VCaP (cell line): ENCODE results near the gene TREML1.

Experiments
- H3K27ac ChIP-seq: fragments of 450-650 bp; 2 replicates; pipeline ENCODE4 v1.5.1; 2017
- CTCF ChIP-seq: fragments of 450-650 bp; conservative IDR thresholded peaks from 2 replicates; pipeline ENCODE4 v1.5.1; 2017; ENCODE audit warnings: mild to moderate bottlenecking, moderate library complexity

The TREML1 gene

GRCh38 chr6:41156771-41157170 is 2.6 kb upstream of the TREML1 start:
- no peak overlapping the region for H3K27ac ChIP-seq
- no peak for TF ChIP-seq CTCF

DNA sequence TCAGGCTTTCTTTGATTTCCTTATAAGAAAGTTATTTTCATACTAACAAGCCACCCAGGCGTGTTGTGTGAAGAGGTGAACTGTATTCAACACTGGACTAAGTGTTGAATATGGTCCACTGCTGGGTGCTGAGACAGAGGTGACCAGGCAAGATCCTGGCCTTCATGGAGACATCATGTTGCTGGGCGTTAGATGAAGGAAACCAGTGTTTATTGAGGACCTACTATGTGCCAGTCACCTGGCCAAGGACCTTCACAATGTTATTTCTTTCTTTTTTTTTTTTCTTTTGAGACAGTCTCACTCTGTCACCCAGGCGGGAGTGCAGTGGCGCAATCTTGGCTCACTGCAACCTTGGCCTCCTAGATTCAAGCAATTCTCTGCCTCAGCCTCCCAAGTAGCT is 1.9 kb upstream of the TREML1 start:
- TF ChIP-seq CTCF = no peak
- no peak overlapping the region for H3K27ac ChIP-seq

GRCh38 chr6:41155132-41155805 is 1.1 kb upstream of the TREML1 start:
- no peak for TF ChIP-seq CTCF
- H3K27ac ChIP-seq = no peak overlapping the region

GRCh38 chr6:41153451-41153850 is 696 bp downstream of the TREML1 start:
- no peak for TF ChIP-seq CTCF
- no peak overlapping the region for H3K27ac ChIP-seq

- TF ChIP-seq CTCF = no peak
- no peak overlapping the region for H3K27ac ChIP-seq
These were observed 3.5 kb downstream of the TREML1 start for GRCh38 chr6:41150671-41151070.

- no peak overlapping the region for H3K27ac ChIP-seq
These were observed 6.2 kb downstream of the TREML1 start for GRCh38 chr6:41147917-41148316.

DNA sequence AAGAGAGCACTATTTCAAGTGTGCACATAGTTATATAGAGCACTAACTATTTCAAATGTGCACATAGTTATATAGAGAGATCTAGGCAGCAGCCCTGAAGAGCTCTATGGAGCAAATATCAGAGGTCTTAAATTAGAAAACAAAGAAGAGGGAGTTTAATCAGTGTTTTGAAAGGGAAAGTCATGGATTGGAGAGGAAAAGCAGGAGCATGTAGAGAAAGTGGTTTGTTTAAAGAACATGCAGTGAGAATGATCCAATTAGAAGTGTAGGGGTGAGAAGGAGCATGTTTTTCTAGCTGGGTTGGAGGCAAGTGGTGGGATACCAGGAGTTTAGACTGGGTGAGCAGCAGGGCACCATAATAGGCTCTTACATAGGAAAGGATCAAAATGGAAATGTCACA is 17.2 kb downstream of the TREML1 start:
- TF ChIP-seq CTCF = no peak
- no peak overlapping the region for H3K27ac ChIP-seq

More at GRCh38 chr6:41147917-41148316, 6.2 kb downstream of the TREML1 start:
- no peak for TF ChIP-seq CTCF
